Parathyroid adenoma (tissue), 2 donors: ENCODE data around the gene EIF1AX.

ENCODE experiments used
- H2AFZ ChIP-seq: fragments of 300-600 bp; sonication (generic); one replicate; pipeline ENCODE4 v1.7.0; 2017; ENCODE audit warnings: antibody characterized with exemption, mild to moderate bottlenecking
- H3K27ac ChIP-seq: fragments of 300-600 bp; sonication (generic); one replicate; pipeline ENCODE4 v1.7.0; 2017
- H3K27me3 ChIP-seq: fragments of 300-600 bp; sonication (generic); one replicate; pipeline ENCODE4 v1.7.0; 2017; ENCODE audit warnings: low read length; ENCODE audit not compliant: control insufficient read depth, insufficient read depth
- H3K36me3 ChIP-seq: fragments of 300-600 bp; sonication (generic); one replicate; pipeline ENCODE4 v1.7.0; 2017; ENCODE audit warnings: low read length; ENCODE audit not compliant: control insufficient read depth, insufficient read depth
- H3K4me1 ChIP-seq: fragments of 300-600 bp; sonication (generic); one replicate; pipeline ENCODE4 v1.7.0; 2017; ENCODE audit warnings: control low read depth
- H3K4me2 ChIP-seq: fragments of 300-600 bp; sonication (generic); one replicate; pipeline ENCODE4 v1.7.0; 2017; ENCODE audit warnings: low read length
- H3K4me3 ChIP-seq: fragments of 300-600 bp; sonication (generic); one replicate; pipeline ENCODE4 v1.7.0; 2017; ENCODE audit warnings: low read depth, low read length
- H3K79me2 ChIP-seq: fragments of 300-600 bp; sonication (generic); one replicate; pipeline ENCODE4 v1.7.0; 2017; ENCODE audit warnings: control low read depth
- H3K9ac ChIP-seq: fragments of 300-600 bp; sonication (generic); one replicate; pipeline ENCODE4 v1.7.0; 2017; ENCODE audit warnings: mild to moderate bottlenecking
- H3K9me3 ChIP-seq: fragments of 300-600 bp; sonication (generic); one replicate; pipeline ENCODE4 v1.7.0; 2017; ENCODE audit warnings: low read length; ENCODE audit not compliant: control insufficient read depth
- CTCF ChIP-seq: fragments of 300-600 bp; sonication (generic); IDR thresholded peaks from one replicate; pipeline ENCODE4 v1.7.0; 2017; ENCODE audit warnings: antibody characterized with exemption, mild to moderate bottlenecking
- donor health status: primary hyperparathyroidism.

Gene EIF1AX

GRCh38 chrX:20089845-20090244 lies 51.8 kb downstream of the EIF1AX start:
- no peak overlapping the region for H3K27ac ChIP-seq
- no peaks in the 10 kb centered on the region for H3K79me2 ChIP-seq
- H3K4me3 ChIP-seq: no peak overlapping the region
- no peak overlapping the region for H3K4me2 ChIP-seq
- TF ChIP-seq CTCF: no peak
- no peaks in the 10 kb centered on the region for H3K4me1 ChIP-seq
- H3K9ac ChIP-seq: no peak overlapping the region
- no peaks in the 10 kb centered on the region for H3K27me3 ChIP-seq
- no peaks in the 10 kb centered on the region for H3K9me3 ChIP-seq
- no peak overlapping the region for H2AFZ ChIP-seq
- H3K36me3 ChIP-seq: no peaks in the 10 kb centered on the region

GRCh38 chrX:20080277-20080676 lies 61.4 kb downstream of the EIF1AX start:
- Histone ChIP-seq H3K4me1 (no peaks in the 10 kb centered on the region), H3K27ac (no peak overlapping the region), H3K4me3 (no peak overlapping the region), H3K79me2 (no peaks in the 10 kb centered on the region), H3K36me3 (no peaks in the 10 kb centered on the region), H3K9ac (no peak overlapping the region), H3K27me3 (no peaks in the 10 kb centered on the region), H3K4me2 (no peak overlapping the region), H2AFZ (no peak overlapping the region), H3K9me3 (no peaks in the 10 kb centered on the region)
- TF ChIP-seq CTCF: no peak
